Astrocyte (in vitro differentiated cells and primary cell): ENCODE data around the gene ZNF555.

Experiments
- CTCF ChIP-seq: IDR thresholded peaks from 2 replicates; pipeline ENCODE4 v1.5.1; 2011; ENCODE audit warnings: low read depth, mild to moderate bottlenecking, inconsistent platforms, low read length, moderate library complexity; ENCODE audit not compliant: insufficient read depth
- EZH2 ChIP-seq: IDR thresholded peaks from 2 replicates; pipeline ENCODE4 v1.6.1; 2012; ENCODE audit warnings: mild to moderate bottlenecking, low read length, inconsistent platforms; ENCODE audit not compliant: insufficient read depth

- TF ChIP-seq CTCF, result no peak
- no peak for TF ChIP-seq EZH2
Measured at GRCh38 chr19:2803486-2804155, 37.7 kb upstream of the ZNF555 start.
